Coronary artery (tissue), 2 donors: Measurements from ENCODE around the gene C17orf75.
"Not testable (repeated sequence)": the region's sequence is repeated elsewhere in the genome, so short reads cannot be mapped to it uniquely, and the experiment has no call there.

Experiments
- DNase-seq: peaks from one replicate; pipeline ENCODE4 v3.0.0-alpha.2; 2017; ENCODE audit warnings: low spot score
- H3K27ac ChIP-seq, 2 donors: fragments of 200-600 bp; sonication (generic); one replicate each; pipeline ENCODE4 v1.5.1; 2016 to 2019
- H3K4me3 ChIP-seq: fragments of 200-600 bp; sonication (generic); 2 replicates; pipeline ENCODE4 v1.5.1; 2016; ENCODE audit warnings: mild to moderate bottlenecking, moderate library complexity
- CTCF ChIP-seq: fragments of 200-600 bp; sonication (generic); IDR thresholded peaks from one replicate; pipeline ENCODE4 v1.5.1; 2019; ENCODE audit warnings: antibody characterized with exemption

C17orf75 gene

GRCh38 chr17:32317353-32317752 is 24.6 kb downstream of the C17orf75 start:
- no peak for TF ChIP-seq CTCF
- Histone ChIP-seq H3K27ac (no peak overlapping the region), H3K4me3 (no peak overlapping the region)
- no peak for DNase-seq

GRCh38 chr17:32316653-32317052 is 25.3 kb downstream of the C17orf75 start:
- H3K4me3 ChIP-seq, DNase-seq, H3K27ac ChIP-seq: not testable (repeated sequence)

GRCh38 chr17:32315171-32315570 is 26.8 kb downstream of the C17orf75 start:
- Histone ChIP-seq H3K4me3 (no peak overlapping the region), H3K27ac (no peak overlapping the region)
- TF ChIP-seq CTCF, result no peak
- no peak for DNase-seq

GRCh38 chr17:32314636-32315035 is 27.3 kb downstream of the C17orf75 start:
- DNase-seq, result no peak
- Histone ChIP-seq H3K4me3 (no peak overlapping the region), H3K27ac (no peak overlapping the region)
- no peak for TF ChIP-seq CTCF

GRCh38 chr17:32311028-32311536 is 30.9 kb downstream of the C17orf75 start:
- TF ChIP-seq CTCF, result no peak
- DNase-seq, result no peak
- Histone ChIP-seq H3K27ac (no peak overlapping the region), H3K4me3 (peak overlapping the region; percentile 34)

- Histone ChIP-seq H3K4me3 (no peak overlapping the region), H3K27ac (no peak overlapping the region)
- DNase-seq, result no peak
- TF ChIP-seq CTCF, result no peak
Measured at GRCh38 chr17:32307658-32308057, 34.3 kb downstream of the C17orf75 start.

GRCh38 chr17:32305049-32305448 is 36.9 kb downstream of the C17orf75 start:
- TF ChIP-seq CTCF, result no peak
- no peak for DNase-seq
- no peak overlapping the region for H3K4me3 ChIP-seq
- H3K27ac ChIP-seq, result no peak overlapping the region

GRCh38 chr17:32303781-32304288 is 38.1 kb downstream of the C17orf75 start:
- no peak for DNase-seq
- no peak overlapping the region for H3K27ac ChIP-seq
- TF ChIP-seq CTCF, result no peak
- no peak overlapping the region for H3K4me3 ChIP-seq
